HepG2 (cell line): Measurements from ENCODE around the gene UBXN1. TPM values are rescaled to one million over a fixed set of nuclear protein-coding genes. Genes with fewer than 3 reads are reported as not detected.

Experiments used
- ATAC-seq: fragments of 200-7000 bp; cut with Tn5 transposase; 3 replicates; pipeline ENCODE4 v1.9.1; 2020; ENCODE audit warnings: mild to moderate bottlenecking, moderate library complexity
- BruUV-seq: library from RNA; stranded (reverse); fragments of 400-500 nt; replicated peaks from 2 replicates; lab custom pipeline; 2021; lab: Mats Ljungman, UMichigan
- CTCF ChIA-PET: fragments of 300-600 bp; formaldehyde crosslinking; extraction: SDS; loops from one replicate; lab custom pipeline; 2021; ENCODE audit warnings: low total read pairs, inconsistent platforms, low intra/inter-chr PET ratio; lab: Yijun Ruan, JAX
- POLR2A ChIA-PET: fragments of 350-600 bp; sonication (Branson Sonifier 250); formaldehyde crosslinking; loops from one replicate; lab custom pipeline; 2020; ENCODE audit warnings: antibody characterized with exemption, inconsistent platforms; lab: Yijun Ruan, JAX
- DNase-seq: peaks from one replicate; pipeline ENCODE4 v3.0.0-alpha.2; 2015; ENCODE audit warnings: low spot score
- FAIRE-seq: peaks from 3 replicates; lab custom pipeline; 2011; peaks lifted over from hg19 to GRCh38; lab: Jason Lieb, UNC
- H2AFZ ChIP-seq: one replicate; pipeline ENCODE4 v1.6.1; 2011; ENCODE audit warnings: low read length, inconsistent platforms
- H3K27ac ChIP-seq: fragments of 300-600 bp; 3 replicates; pipeline ENCODE4 v1.8.0; 2011; ENCODE audit warnings: mixed run types, mild to moderate bottlenecking, mixed read lengths, low read length, inconsistent platforms; ENCODE audit not compliant: insufficient read depth; ENCODE audit errors: extremely low read length
- H3K27me3 ChIP-seq, 2 experiments: fragments of 200-600 bp in 1 of 2; 2 replicates in 1 of 2; 3 replicates in 1 of 2; pipeline versions ENCODE4 v1.6.0 to v1.8.0; 2011; ENCODE audit warnings: low read length in 2 of 2, mild to moderate bottlenecking in 2 of 2, moderate library complexity in 2 of 2, inconsistent platforms in 1 of 2; ENCODE audit not compliant: insufficient read depth in 2 of 2, control insufficient read depth in 1 of 2
- H3K36me3 ChIP-seq, 2 experiments: fragments of 200-600 bp in 1 of 2; replicated peaks in 1 of 2; 2 replicates in 1 of 2; 3 replicates in 1 of 2; pipeline versions ENCODE4 v1.5.1 to v1.8.0; 2011; ENCODE audit warnings: low read length in 2 of 2, inconsistent platforms in 1 of 2; ENCODE audit not compliant: insufficient read depth in 2 of 2, control insufficient read depth in 1 of 2
- H3K4me1 ChIP-seq: 2 replicates; pipeline ENCODE4 v1.5.1; 2012; ENCODE audit warnings: low read length, inconsistent platforms; ENCODE audit not compliant: insufficient read depth
- H3K4me2 ChIP-seq: 2 replicates; pipeline ENCODE4 v1.6.0; 2011; ENCODE audit warnings: low read depth, low read length, inconsistent platforms
- H3K4me3 ChIP-seq, 3 experiments: fragments of 200-600 bp in 1 of 3; sonication (generic), shearing (Covaris generic) in 1 of 3; replicated peaks in 1 of 3; 2 replicates each; pipeline ENCODE4 v1.5.1; 2011 to 2016; ENCODE audit warnings: low read length in 3 of 3, inconsistent platforms in 2 of 3, low read depth in 2 of 3, mild to moderate bottlenecking in 2 of 3, control low read depth in 1 of 3, mixed read lengths in 1 of 3; ENCODE audit not compliant: insufficient read depth in 1 of 3
- H3K79me2 ChIP-seq: one replicate; pipeline ENCODE4 v1.6.1; 2011; ENCODE audit warnings: low read length, inconsistent platforms; ENCODE audit not compliant: insufficient read depth
- H3K9ac ChIP-seq: 2 replicates; pipeline ENCODE4 v1.6.0; 2011; ENCODE audit warnings: mild to moderate bottlenecking, low read depth, low read length, inconsistent platforms; ENCODE audit not compliant: insufficient read depth
- H3K9me3 ChIP-seq: 2 replicates; pipeline ENCODE4 v1.5.1; 2012; ENCODE audit warnings: mild to moderate bottlenecking, low read length
- H4K20me1 ChIP-seq: 2 replicates; pipeline ENCODE4 v1.6.0; 2011; ENCODE audit warnings: inconsistent platforms, mild to moderate bottlenecking, low read length, moderate library complexity; ENCODE audit not compliant: insufficient read depth
- ATF7-NPFF ChIP-seq: sonication (generic); formaldehyde crosslinking; IDR thresholded peaks from 2 replicates; pipeline ENCODE4 v1.8.1; 2023; ENCODE audit warnings: mild to moderate bottlenecking, low read depth, missing genetic modification reagents, moderate library complexity
- CEBPG ChIP-seq: IDR thresholded peaks from 2 replicates; pipeline ENCODE4 v1.6.1; 2016
- GRHL1 ChIP-seq: sonication (generic); formaldehyde crosslinking; conservative IDR thresholded peaks from 2 replicates; pipeline ENCODE4 v1.8.0; 2022; ENCODE audit warnings: missing genetic modification reagents
- HNF4A ChIP-seq: sonication (generic); formaldehyde crosslinking; IDR thresholded peaks from 2 replicates; pipeline ENCODE4 v1.4.0; 2020; ENCODE audit warnings: missing genetic modification reagents
- HOXD1 ChIP-seq: sonication (generic); formaldehyde crosslinking; IDR thresholded peaks from 2 replicates; pipeline ENCODE4 v1.5.0; 2020; ENCODE audit warnings: missing genetic modification reagents
- IRF2 ChIP-seq: IDR thresholded peaks from 2 replicates; pipeline ENCODE4 v1.6.1; 2018; ENCODE audit warnings: missing genetic modification reagents, missing compliant biosample characterization
- JUND ChIP-seq: sonication (generic); formaldehyde crosslinking; IDR thresholded peaks from 2 replicates; pipeline ENCODE4 v1.8.0; 2022; ENCODE audit warnings: mild to moderate bottlenecking, missing genetic modification reagents
- KLF15 ChIP-seq: sonication (generic); formaldehyde crosslinking; IDR thresholded peaks from 2 replicates; pipeline ENCODE4 v1.8.1; 2023; ENCODE audit warnings: borderline replicate concordance, mild to moderate bottlenecking, inconsistent platforms, missing genetic modification reagents, mixed read lengths
- MBD4 ChIP-seq: IDR thresholded peaks from 2 replicates; pipeline ENCODE4 v1.6.1; 2012; ENCODE audit warnings: low read length, inconsistent platforms, borderline replicate concordance
- STAG1 ChIP-seq: sonication (generic); formaldehyde crosslinking; IDR thresholded peaks from 2 replicates; pipeline ENCODE4 v1.4.0; 2020; ENCODE audit warnings: missing genetic modification reagents
- WGBS: methylation state at CpG from one replicate; pipeline ENCODE4 v1.1.6; 2017; ENCODE audit warnings: low lambda C conversion rate; 5-methylcytosine and 5-hydroxymethylcytosine counted together
- in situ Hi-C: cut with HindIII; loops from 2 replicates; pipeline ENCODE4 v1.10.0; 2017; ENCODE audit warnings: low pct_unique_long_range_greater_than_20kb; ENCODE audit not compliant: extremely low pct_ligation_motif_present
- intact Hi-C: fragments of 100-400 bp; cut with micrococcal nuclease; formaldehyde crosslinking; loops from one replicate; pipeline ENCODE4 v1.10.0; 2022; ENCODE audit not compliant: unreplicated experiment
- polyA plus RNA-seq, 8 experiments: library from polyadenylated mRNA; depleted of rRNA in 3 of 8; stranded (reverse) in 7 of 8; unstranded in 1 of 8; fragments of >200 nt; fragmentation: Illumina TruSeq in 4 of 8; extraction: Trizol in 4 of 8; gene quantifications; 2 replicates each; pipeline versions ENCODE4 v1.2.1 to v1.2.3, GENCODE V29; 2011 to 2016; ENCODE audit warnings: low read depth in 4 of 8, missing spikeins in 1 of 8, mixed read lengths in 1 of 8; ENCODE audit not compliant: insufficient read depth in 1 of 8
- total RNA-seq, 5 experiments: library from RNA; depleted of rRNA; stranded (reverse); fragments of >200 nt; fragmentation: Illumina TruSeq; extraction: Trizol; gene quantifications; 2 replicates each; pipeline ENCODE4 v1.2.3, GENCODE V29; 2016; ENCODE audit warnings: low read depth in 1 of 5
- TF ChIP-seq, protein P1 (sequence below): IDR thresholded peaks from 2 replicates; pipeline ENCODE4 v1.6.1; 2016; ENCODE audit warnings: control low read depth
- TF ChIP-seq, protein P2 (sequence below): sonication (generic); formaldehyde crosslinking; IDR thresholded peaks from 2 replicates; pipeline ENCODE4 v1.9.0; 2022; ENCODE audit warnings: low read depth, missing genetic modification reagents

UBXN1 gene
- total and polyA plus RNA-seq, 2 of the 13 experiments (the other 11 are each of a cell fraction or from before 2014, with no cell fraction given): 47.5 to 52.4 TPM

- TF ChIP-seq CEBPG (CRISPR knock-in tag) (peak; percentile 79), JUND (CRISPR knock-in tag) (no peak), IRF2 (peak; percentile 45; the same call in 1 of the 2 replicates), HNF4A (CRISPR knock-in tag) (0 out of 2 replicates have a peak, but pooled peaks have one; percentile 15), STAG1 (peak; percentile 73), MBD4 (no peak), ATF7-NPFF (CRISPR knock-in tag) (no peak)
- TF ChIP-seq, protein P1, sequence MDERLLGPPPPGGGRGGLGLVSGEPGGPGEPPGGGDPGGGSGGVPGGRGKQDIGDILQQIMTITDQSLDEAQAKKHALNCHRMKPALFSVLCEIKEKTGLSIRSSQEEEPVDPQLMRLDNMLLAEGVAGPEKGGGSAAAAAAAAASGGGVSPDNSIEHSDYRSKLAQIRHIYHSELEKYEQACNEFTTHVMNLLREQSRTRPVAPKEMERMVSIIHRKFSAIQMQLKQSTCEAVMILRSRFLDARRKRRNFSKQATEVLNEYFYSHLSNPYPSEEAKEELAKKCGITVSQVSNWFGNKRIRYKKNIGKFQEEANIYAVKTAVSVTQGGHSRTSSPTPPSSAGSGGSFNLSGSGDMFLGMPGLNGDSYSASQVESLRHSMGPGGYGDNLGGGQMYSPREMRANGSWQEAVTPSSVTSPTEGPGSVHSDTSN (CRISPR knock-in tag): no peak
- TF ChIP-seq, protein P2, sequence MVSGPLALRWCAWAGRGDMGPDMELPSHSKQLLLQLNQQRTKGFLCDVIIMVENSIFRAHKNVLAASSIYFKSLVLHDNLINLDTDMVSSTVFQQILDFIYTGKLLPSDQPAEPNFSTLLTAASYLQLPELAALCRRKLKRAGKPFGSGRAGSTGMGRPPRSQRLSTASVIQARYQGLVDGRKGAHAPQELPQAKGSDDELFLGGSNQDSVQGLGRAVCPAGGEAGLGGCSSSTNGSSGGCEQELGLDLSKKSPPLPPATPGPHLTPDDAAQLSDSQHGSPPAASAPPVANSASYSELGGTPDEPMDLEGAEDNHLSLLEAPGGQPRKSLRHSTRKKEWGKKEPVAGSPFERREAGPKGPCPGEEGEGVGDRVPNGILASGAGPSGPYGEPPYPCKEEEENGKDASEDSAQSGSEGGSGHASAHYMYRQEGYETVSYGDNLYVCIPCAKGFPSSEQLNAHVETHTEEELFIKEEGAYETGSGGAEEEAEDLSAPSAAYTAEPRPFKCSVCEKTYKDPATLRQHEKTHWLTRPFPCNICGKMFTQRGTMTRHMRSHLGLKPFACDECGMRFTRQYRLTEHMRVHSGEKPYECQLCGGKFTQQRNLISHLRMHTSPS (CRISPR knock-in tag): 0 out of 2 replicates have a peak, but pooled peaks have one; percentile 30
These were observed 2.0 kb upstream of the UBXN1 start (continued) for GRCh38 chr11:62680825-62681240.

DNA sequence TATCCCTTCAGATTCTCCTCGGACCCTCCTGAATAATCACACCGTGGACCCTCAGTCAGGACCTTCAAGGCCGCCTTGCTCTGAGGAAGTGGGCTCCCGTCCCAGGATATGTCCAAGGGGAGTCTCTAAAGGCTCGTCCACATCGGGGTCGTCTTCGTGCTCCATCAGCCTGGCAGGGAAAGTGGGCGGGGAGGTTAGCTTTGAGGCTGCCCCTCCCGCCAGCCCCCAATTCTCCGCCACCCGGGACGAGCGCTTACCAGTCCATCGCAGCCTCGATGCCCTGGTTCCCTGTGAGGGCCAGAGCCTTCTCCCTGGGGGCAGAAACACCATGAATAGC, 472 bp downstream of the UBXN1 start:
- BruUV-seq: no TSS peak
- peaks cover 8% of the 10 kb centered on the region for H3K79me2 ChIP-seq
- ChIA-PET POLR2A (interaction anchor here (1.1 to 3.6 kb wide), 5 partner anchors 8 to 87 kb away, joined by 3 to 54 read pairs (median 34); partner anchors contain the start of genes C11orf98, CSKMT, HNRNPUL2 and LBHD1), CTCF (no interaction called here)
- 9% methylated on average over 10 of the region's 16 CpGs for WGBS
- H4K20me1 ChIP-seq: no peaks in the 10 kb centered on the region
- peak overlapping the region; percentile 94 for H3K9ac ChIP-seq
- H3K4me2 ChIP-seq: peak overlapping the region; percentile 98
- peak overlapping the region; percentile 86 for H3K27ac ChIP-seq
- no peaks in the 10 kb centered on the region for H3K9me3 ChIP-seq
- 0 out of 2 replicates have a peak, but pooled peaks have one; percentile 44 for TF ChIP-seq KLF15 (CRISPR knock-in tag)
- TF ChIP-seq HOXD1 (CRISPR knock-in tag): 0 out of 2 replicates have a peak, but pooled peaks have one; percentile 20
- TF ChIP-seq GRHL1 (CRISPR knock-in tag): no peak
- TF ChIP-seq, all 625 proteins: peak for 2
- Histone ChIP-seq H3K27me3 (no peaks in the 10 kb centered on the region), H3K36me3 (peaks cover 0 to 7% of the 10 kb centered on the region in 2 experiments; a peak in 1 of 5 replicates), H3K4me1 (peaks cover 42% of the 10 kb centered on the region), H2AFZ (no peak overlapping the region), H3K4me3 (peak overlapping the region; percentile 88 to 98 (median 94))
- no peak for FAIRE-seq
- intact Hi-C loops (no loop called here), in situ Hi-C loops (no loop called here)
- ATAC-seq: no peak; the same call in 2 of the 3 replicates
- DNase-seq: no peak
